GM12891 (cell line): ENCODE results near the gene EIF4B.

Source experiments
- PAX5 ChIP-seq: IDR thresholded peaks from 2 replicates; pipeline ENCODE4 v1.6.1; 2011; ENCODE audit warnings: low read length, moderate library complexity, mild to moderate bottlenecking; ENCODE audit not compliant: insufficient read depth, severe bottlenecking
- POLR2A ChIP-seq: IDR thresholded peaks from 2 replicates; pipeline ENCODE4 v1.6.1; 2011; ENCODE audit warnings: low read depth, low read length, control low read depth
- POLR2AphosphoS5 ChIP-seq: IDR thresholded peaks from 2 replicates; pipeline ENCODE4 v1.6.1; 2011; ENCODE audit warnings: low read depth, low read length, control low read depth
- POU2F2 ChIP-seq: IDR thresholded peaks from 2 replicates; pipeline ENCODE4 v1.6.1; 2011; ENCODE audit warnings: low read depth, mild to moderate bottlenecking, control low read depth, low read length, moderate library complexity
- SPI1 ChIP-seq: IDR thresholded peaks from 2 replicates; pipeline ENCODE4 v1.6.1; 2011; ENCODE audit warnings: low read depth, low read length, control low read depth
- TAF1 ChIP-seq: IDR thresholded peaks from 2 replicates; pipeline ENCODE4 v1.6.1; 2011; ENCODE audit warnings: low read depth, low read length, control low read depth

- TF ChIP-seq POU2F2 (no peak), POLR2A (no peak), TAF1 (no peak), POLR2AphosphoS5 (no peak), SPI1 (no peak), PAX5 (no peak)
These were observed 54.5 kb downstream of the EIF4B start for GRCh38 chr12:53060721-53061276.
